H1 (cell line): ENCODE data around the gene PKD1. TPM values are rescaled to one million over a fixed set of nuclear protein-coding genes. Genes with fewer than 3 reads are reported as not detected.
"Not testable (repeated sequence)": the region's sequence is repeated elsewhere in the genome, so short reads cannot be mapped to it uniquely, and the experiment has no call there.

Experiments
- CTCF ChIA-PET: fragments of 300-600 bp; sonication (Branson Sonifier 250); formaldehyde crosslinking; loops from one replicate; lab custom pipeline; 2021; ENCODE audit not compliant: partially characterized antibody; lab: Charles Lee
- POLR2A ChIA-PET: fragments of 300-600 bp; sonication (Branson Sonifier 250); formaldehyde crosslinking; loops from one replicate; lab custom pipeline; 2021; ENCODE audit warnings: inconsistent platforms; ENCODE audit not compliant: partially characterized antibody; lab: Charles Lee
- DNase-seq, 2 experiments: peaks; one replicate each; pipeline versions ENCODE4 v3.0.0 to v3.0.0-alpha.2; 2010 to 2022; ENCODE audit warnings: low spot score in 2 of 2, low read depth in 1 of 2, mixed read lengths in 1 of 2
- FAIRE-seq: peaks from 2 replicates; lab custom pipeline; 2011; peaks lifted over from hg19 to GRCh38; lab: Jason Lieb, UNC
- H2AFZ ChIP-seq: 2 replicates; pipeline ENCODE4 v1.8.1; 2012; ENCODE audit warnings: low read length, inconsistent platforms
- H2AK5ac ChIP-seq: 2 replicates; pipeline ENCODE4 v1.6.1; 2013; ENCODE audit warnings: low read depth, low read length
- H2BK120ac ChIP-seq: replicated peaks from 2 replicates; pipeline ENCODE3; 2013; ENCODE audit warnings: low read depth, low read length, inconsistent platforms
- H2BK12ac ChIP-seq: 2 replicates; pipeline ENCODE4 v1.6.1; 2013; ENCODE audit warnings: low read depth, low read length
- H2BK15ac ChIP-seq: 2 replicates; pipeline ENCODE4 v1.6.1; 2013; ENCODE audit warnings: low read length
- H2BK20ac ChIP-seq: 2 replicates; pipeline ENCODE4 v1.6.1; 2013; ENCODE audit warnings: low read length
- H2BK5ac ChIP-seq: 2 replicates; pipeline ENCODE4 v1.6.1; 2013; ENCODE audit warnings: low read depth, low read length
- H3K14ac ChIP-seq: 2 replicates; pipeline ENCODE4 v1.6.1; 2013; ENCODE audit warnings: inconsistent platforms; ENCODE audit not compliant: insufficient read length
- H3K18ac ChIP-seq: 2 replicates; pipeline ENCODE4 v1.6.1; 2013; ENCODE audit warnings: low read length; ENCODE audit errors: extremely low read depth
- H3K23ac ChIP-seq: 2 replicates; pipeline ENCODE4 v1.6.1; 2013; ENCODE audit warnings: inconsistent platforms; ENCODE audit not compliant: insufficient read length
- H3K23me2 ChIP-seq: 2 replicates; pipeline ENCODE4 v1.6.1; 2013; ENCODE audit warnings: low read depth, low read length
- H3K27ac ChIP-seq: 2 replicates; pipeline ENCODE4 v1.6.1; 2011; ENCODE audit warnings: low read depth, low read length, inconsistent platforms
- H3K27me3 ChIP-seq, 4 experiments: replicated peaks in 1 of 4; 1 replicate in 1 of 4; 2 replicates in 3 of 4; pipeline versions ENCODE4 v1.6.1 to v1.8.1; 2011 to 2013; ENCODE audit warnings: low read length in 3 of 4, mild to moderate bottlenecking in 3 of 4, inconsistent platforms in 2 of 4, mixed read lengths in 2 of 4, moderate library complexity in 1 of 4; ENCODE audit not compliant: control insufficient read depth in 3 of 4, insufficient read depth in 3 of 4; ENCODE audit errors: extremely low read depth in 1 of 4
- H3K36me3 ChIP-seq, 4 experiments: 2 replicates each; pipeline versions ENCODE4 v1.6.1 to v1.8.1; 2011 to 2013; ENCODE audit warnings: mild to moderate bottlenecking in 4 of 4, low read length in 3 of 4, moderate library complexity in 2 of 4, control low read depth in 1 of 4, inconsistent platforms in 1 of 4; ENCODE audit not compliant: insufficient read depth in 4 of 4, control insufficient read depth in 2 of 4
- H3K4ac ChIP-seq: replicated peaks from 2 replicates; pipeline ENCODE3; 2013; ENCODE audit warnings: low read length, low read depth, mixed read lengths, inconsistent platforms; ENCODE audit not compliant: insufficient read length
- H3K4me1 ChIP-seq, 4 experiments: replicated peaks in 1 of 4; 1 replicate in 1 of 4; 2 replicates in 3 of 4; pipeline versions ENCODE4 v1.6.1 to v1.8.1; 2011 to 2013; ENCODE audit warnings: low read length in 3 of 4, inconsistent platforms in 2 of 4, mixed read lengths in 1 of 4; ENCODE audit not compliant: insufficient read depth in 4 of 4, control insufficient read depth in 3 of 4
- H3K4me2 ChIP-seq, 2 experiments: 2 replicates each; pipeline versions ENCODE4 v1.6.1 to v1.8.1; 2011 to 2013; ENCODE audit warnings: low read depth in 2 of 2, low read length in 2 of 2, control low read depth in 1 of 2, inconsistent platforms in 1 of 2, mild to moderate bottlenecking in 1 of 2; ENCODE audit not compliant: insufficient read depth in 1 of 2
- H3K4me3 ChIP-seq, 4 experiments: fragments of 200-600, 300-600 bp in 1 of 4; sonication (generic), shearing (Covaris generic), sonication (Bioruptor Twin) in 1 of 4; 2 replicates each; pipeline versions ENCODE4 v1.5.1 to v1.8.1; 2011 to 2016; ENCODE audit warnings: low read length in 4 of 4, low read depth in 3 of 4, control low read depth in 2 of 4, inconsistent platforms in 2 of 4, mild to moderate bottlenecking in 2 of 4, mixed read lengths in 1 of 4, moderate library complexity in 1 of 4; ENCODE audit not compliant: insufficient read depth in 2 of 4; ENCODE audit errors: extremely low read depth in 1 of 4
- H3K56ac ChIP-seq: replicated peaks from 2 replicates; pipeline ENCODE3; 2013; ENCODE audit warnings: low read depth, mild to moderate bottlenecking, mixed read lengths, low read length, inconsistent platforms; ENCODE audit not compliant: insufficient read length
- H3K79me1 ChIP-seq: 2 replicates; pipeline ENCODE4 v1.6.1; 2013; ENCODE audit warnings: low read depth, low read length, control low read depth
- H3K79me2 ChIP-seq, 2 experiments: 2 replicates each; pipeline versions ENCODE4 v1.6.1 to v1.8.1; 2012 to 2013; ENCODE audit warnings: low read length in 2 of 2, mild to moderate bottlenecking in 2 of 2, inconsistent platforms in 1 of 2; ENCODE audit not compliant: insufficient read depth in 2 of 2, control insufficient read depth in 1 of 2
- H3K9ac ChIP-seq, 4 experiments: replicated peaks in 1 of 4; 1 replicate in 1 of 4; 2 replicates in 3 of 4; pipeline versions ENCODE4 v1.6.1 to v1.8.1; 2011 to 2013; ENCODE audit warnings: low read depth in 3 of 4, low read length in 3 of 4, control low read depth in 2 of 4, mild to moderate bottlenecking in 2 of 4, moderate library complexity in 2 of 4, inconsistent platforms in 1 of 4; ENCODE audit errors: extremely low read depth in 1 of 4
- H3K9me3 ChIP-seq, 2 experiments: 2 replicates each; pipeline versions ENCODE4 v1.6.1 to v1.8.1; 2012 to 2013; ENCODE audit warnings: mild to moderate bottlenecking in 2 of 2, moderate library complexity in 2 of 2, control low read depth in 1 of 2, inconsistent platforms in 1 of 2, low read depth in 1 of 2, low read length in 1 of 2, mixed read lengths in 1 of 2; ENCODE audit not compliant: insufficient read depth in 2 of 2
- H4K20me1 ChIP-seq, 2 experiments: replicated peaks in 1 of 2; 2 replicates each; pipeline versions ENCODE3 to v1.8.1; 2011 to 2013; ENCODE audit warnings: inconsistent platforms in 2 of 2, low read length in 2 of 2, mild to moderate bottlenecking in 1 of 2; ENCODE audit not compliant: insufficient read depth in 2 of 2, control insufficient read depth in 1 of 2
- H4K5ac ChIP-seq: 2 replicates; pipeline ENCODE4 v1.6.1; 2013; ENCODE audit warnings: low read length, low read depth, mixed read lengths, inconsistent platforms; ENCODE audit not compliant: insufficient read length
- H4K8ac ChIP-seq: 2 replicates; pipeline ENCODE4 v1.8.0; 2013; ENCODE audit warnings: mild to moderate bottlenecking, moderate library complexity, low read length, inconsistent platforms; ENCODE audit not compliant: insufficient read depth; ENCODE audit errors: extremely low read depth
- H4K91ac ChIP-seq: replicated peaks from 2 replicates; pipeline ENCODE3; 2013; ENCODE audit warnings: low read length, mixed read lengths, inconsistent platforms; ENCODE audit not compliant: insufficient read length
- WGBS, 2 experiments: shearing (Covaris generic) in 1 of 2; methylation state at CpG; one replicate each; pipeline versions ENCODE4 v1.1.6 to v1.1.7; 2013 to 2015; ENCODE audit warnings: low lambda C conversion rate in 2 of 2, mixed read lengths in 2 of 2, inconsistent platforms in 1 of 2, low coverage in 1 of 2, missing lambda C conversion rate in 1 of 2; ENCODE audit not compliant: insufficient replicate concordance in 2 of 2, insufficient coverage in 1 of 2, insufficient read length in 1 of 2; ENCODE audit errors: extremely low coverage in 1 of 2, missing lambda C conversion rate in 1 of 2; 5-methylcytosine and 5-hydroxymethylcytosine counted together
- polyA plus RNA-seq, 7 experiments: library from polyadenylated mRNA; depleted of rRNA in 3 of 7; stranded (reverse) in 5 of 7; unstranded in 2 of 7; fragments of >200 nt in 5 of 7; fragments of 200-250 nt in 2 of 7; gene quantifications; 1 replicate in 5 of 7; 2 replicates in 1 of 7; 4 replicates in 1 of 7; pipeline versions ENCODE4 v1.2.1 to v1.2.3, GENCODE V29; 2011 to 2013; ENCODE audit warnings: missing spikeins in 2 of 7, mixed read lengths in 2 of 7
- total RNA-seq: library from RNA; stranded (reverse); fragmentation: NEBNext Ultra II Directional; extraction: Animal tissue kit (Norgen Biotek cat#: 25700); gene quantifications from 2 replicates; pipeline ENCODE4 v1.2.1, GENCODE V29; 2021

Gene PKD1
- total and polyA plus RNA-seq, 2 of the 8 experiments (the other 6 are each of a cell fraction or from before 2014, with no cell fraction given), result 40.6 to 52.7 TPM

DNA sequence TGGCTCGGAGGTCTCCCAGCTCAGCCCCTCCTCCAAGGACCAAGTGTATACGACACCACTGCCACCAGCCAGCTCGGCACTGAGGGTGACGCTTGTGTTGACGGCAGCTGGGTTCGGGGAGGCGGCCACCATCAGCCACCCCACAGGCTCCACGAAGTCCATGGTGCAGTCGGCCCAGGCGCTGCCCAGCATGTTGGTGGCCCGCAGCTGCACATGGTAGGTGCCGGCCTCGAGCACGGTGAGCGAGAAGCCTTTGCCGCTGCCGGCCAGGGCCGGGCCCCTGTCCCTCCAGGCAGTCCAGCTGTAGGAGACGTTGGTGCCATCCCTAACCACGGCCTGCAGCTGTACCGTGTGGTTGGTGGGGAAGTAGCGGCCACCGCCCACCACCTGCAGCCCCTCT is 25.8 kb downstream of the PKD1 start:
- H3K27me3 ChIP-seq, H3K27ac ChIP-seq, CTCF ChIA-PET, H2BK15ac ChIP-seq, H2BK120ac ChIP-seq, H4K5ac ChIP-seq, FAIRE-seq, H2AFZ ChIP-seq, H4K91ac ChIP-seq, H3K79me2 ChIP-seq, H2BK12ac ChIP-seq, H3K4me2 ChIP-seq, H3K56ac ChIP-seq, H3K18ac ChIP-seq, POLR2A ChIA-PET, H3K79me1 ChIP-seq, DNase-seq, H3K23me2 ChIP-seq, H2AK5ac ChIP-seq, H3K4me1 ChIP-seq, H3K4me3 ChIP-seq, H4K8ac ChIP-seq, H2BK5ac ChIP-seq, H4K20me1 ChIP-seq, H3K4ac ChIP-seq, H3K14ac ChIP-seq, H2BK20ac ChIP-seq, H3K9me3 ChIP-seq, H3K9ac ChIP-seq, H3K23ac ChIP-seq: not testable (repeated sequence)
- peaks cover 0 to 40% (median 0%) of the 10 kb centered on the region in 4 experiments; a peak in 2 of 8 replicates for H3K36me3 ChIP-seq
- WGBS, 2 experiments, result 100% methylated on average over 4 of the region's 23 CpGs; no CpG with 5 or more reads in 1 of the 2 experiments

GRCh38 chr16:2109271-2109580 is 26.5 kb downstream of the PKD1 start:
- H2AK5ac ChIP-seq, H3K4me1 ChIP-seq, H4K20me1 ChIP-seq, H4K5ac ChIP-seq, H2AFZ ChIP-seq, H2BK20ac ChIP-seq, H3K23ac ChIP-seq, H3K56ac ChIP-seq, FAIRE-seq, H3K18ac ChIP-seq, H3K4me3 ChIP-seq, H3K4me2 ChIP-seq, CTCF ChIA-PET, H3K14ac ChIP-seq, H3K79me1 ChIP-seq, H2BK5ac ChIP-seq, H3K9me3 ChIP-seq, H3K23me2 ChIP-seq, H4K8ac ChIP-seq, H3K27me3 ChIP-seq, H2BK12ac ChIP-seq, H3K4ac ChIP-seq, H3K27ac ChIP-seq, H2BK120ac ChIP-seq, H2BK15ac ChIP-seq, H3K9ac ChIP-seq, DNase-seq, H3K79me2 ChIP-seq, H4K91ac ChIP-seq: not testable (repeated sequence)
- peaks cover 0 to 38% (median 0%) of the 10 kb centered on the region in 4 experiments; a peak in 2 of 8 replicates for H3K36me3 ChIP-seq
- POLR2A ChIA-PET, result interaction anchor here (1.1 kb wide), 1 partner anchor 17 kb away, joined by 3 read pairs; no protein-coding TSS in a partner anchor
- WGBS, 2 experiments, result 99% methylated on average over 20 of the region's 25 CpGs; no CpG with 5 or more reads in 1 of the 2 experiments
